GM23248 (cell line): ENCODE data around the gene RNF213. TPM values are rescaled to one million over a fixed set of nuclear protein-coding genes. Genes with fewer than 3 reads are reported as not detected.
A peak's percentile ranks its signal among the peaks of the same experiment; 100 is the strongest.

Source experiments
- DNase-seq: peaks from one replicate; pipeline ENCODE4 v3.0.0-alpha.2; 2015
- H2AFZ ChIP-seq: fragments of 200-600 bp; sonication (generic); 2 replicates; pipeline ENCODE4 v1.6.1; 2016; ENCODE audit warnings: antibody characterized with exemption
- H3F3A ChIP-seq: fragments of 200-600 bp; sonication (generic); 2 replicates; pipeline ENCODE4 v1.6.1; 2016; ENCODE audit warnings: mild to moderate bottlenecking, antibody characterized with exemption, mixed run types; ENCODE audit not compliant: insufficient read depth
- H3K27ac ChIP-seq: fragments of 200-600 bp; sonication (generic); 2 replicates; pipeline ENCODE4 v1.5.1; 2016; ENCODE audit warnings: mild to moderate bottlenecking
- H3K27me3 ChIP-seq: fragments of 200-600 bp; sonication (generic); replicated peaks from 2 replicates; pipeline ENCODE4 v1.6.1; 2016; ENCODE audit warnings: mild to moderate bottlenecking; ENCODE audit not compliant: insufficient read depth
- H3K36me3 ChIP-seq: fragments of 200-600 bp; sonication (generic); 2 replicates; pipeline ENCODE4 v1.6.1; 2016; ENCODE audit warnings: low read depth, mild to moderate bottlenecking
- H3K4me1 ChIP-seq: fragments of 200-600 bp; sonication (generic); 2 replicates; pipeline ENCODE4 v1.6.1; 2016; ENCODE audit warnings: mild to moderate bottlenecking; ENCODE audit not compliant: insufficient read depth
- H3K4me2 ChIP-seq: fragments of 200-600 bp; sonication (generic); one replicate; pipeline ENCODE4 v1.6.1; 2016; ENCODE audit warnings: mild to moderate bottlenecking; ENCODE audit not compliant: unreplicated experiment
- H3K4me3 ChIP-seq: fragments of 200-600 bp; sonication (generic); 2 replicates; pipeline ENCODE4 v1.5.1; 2016; ENCODE audit warnings: mild to moderate bottlenecking
- H3K79me2 ChIP-seq: fragments of 200-600 bp; sonication (generic); 2 replicates; pipeline ENCODE4 v1.6.1; 2016; ENCODE audit warnings: mild to moderate bottlenecking; ENCODE audit not compliant: insufficient read depth
- H3K9ac ChIP-seq: fragments of 200-600 bp; sonication (generic); 2 replicates; pipeline ENCODE4 v1.6.1; 2016; ENCODE audit warnings: mild to moderate bottlenecking
- H3K9me2 ChIP-seq: fragments of 200-600 bp; sonication (generic); 2 replicates; pipeline ENCODE4 v1.6.1; 2016; ENCODE audit warnings: mixed run types, mild to moderate bottlenecking, moderate library complexity; ENCODE audit not compliant: insufficient read depth
- H3K9me3 ChIP-seq: fragments of 200-600 bp; sonication (generic); one replicate; pipeline ENCODE4 v1.6.1; 2017; ENCODE audit warnings: low read depth
- H4K20me1 ChIP-seq: fragments of 200-600 bp; sonication (generic); 2 replicates; pipeline ENCODE4 v1.6.0; 2016; ENCODE audit not compliant: insufficient read depth
- EZH2 ChIP-seq: fragments of 200-600 bp; sonication (generic); IDR thresholded peaks from 2 replicates; pipeline ENCODE4 v1.6.1; 2018; ENCODE audit warnings: antibody characterized with exemption, mild to moderate bottlenecking; ENCODE audit not compliant: insufficient read depth, poor library complexity, severe bottlenecking
- EZH2phosphoT487 ChIP-seq: fragments of 200-600 bp; sonication (generic); IDR thresholded peaks from 2 replicates; pipeline ENCODE4 v1.6.1; 2018; ENCODE audit warnings: antibody characterized with exemption, moderate library complexity, mild to moderate bottlenecking, low read depth; ENCODE audit not compliant: insufficient read depth
- whole genome bisulfite sequencing, 2 experiments: methylation state at CpG; one replicate each; pipeline ENCODE4 v1.1.6; 2015 to 2017; ENCODE audit warnings: low lambda C conversion rate in 2 of 2, low coverage in 1 of 2; ENCODE audit errors: missing lambda C conversion rate in 2 of 2; 5-methylcytosine and 5-hydroxymethylcytosine counted together
- in situ Hi-C: fragments of 300-500 bp; cut with MboI; formaldehyde crosslinking; loops from 2 replicates; pipeline ENCODE4 v1.15.0; 2020
- polyA plus RNA-seq: library from polyadenylated mRNA; unstranded; fragments of >200 nt; fragmentation: Nextera tagmentation; extraction: Ambion mirVana; gene quantifications from 2 replicates; pipeline ENCODE4 v1.2.1, GENCODE V29; 2016
- total RNA-seq: library from RNA; depleted of rRNA; stranded (reverse); fragments of >200 nt; shearing (Covaris generic); gene quantifications from 2 replicates; pipeline ENCODE4 v1.2.3, GENCODE V29; 2014

Gene RNF213
- total and polyA plus RNA-seq, 2 experiments from 2014 or later, result 18.8 to 45.0 TPM

- Histone ChIP-seq H3K79me2 (peaks cover 32% of the 10 kb centered on the region), H3K4me3 (peak overlapping the region; percentile 95), H3K27me3 (no peaks in the 10 kb centered on the region), H3K9me3 (no peaks in the 10 kb centered on the region), H3K9ac (peak overlapping the region; percentile 90), H3F3A (no peaks in the 10 kb centered on the region), H3K27ac (no peak overlapping the region), H3K4me1 (peaks cover 8% of the 10 kb centered on the region; the same call in 1 of the 2 replicates), H4K20me1 (peaks cover 7% of the 10 kb centered on the region; the same call in 1 of the 2 replicates), H3K36me3 (no peaks in the 10 kb centered on the region; the same call in 1 of the 2 replicates), H3K4me2 (peak overlapping the region; percentile 90), H3K9me2 (no peaks in the 10 kb centered on the region), H2AFZ (peak overlapping the region; percentile 79)
- in situ Hi-C loops, result no loop called here
- 45 to 46% methylated on average over 26 of the region's 26 CpGs for WGBS, 2 experiments
- TF ChIP-seq EZH2phosphoT487, result no peak
- no peak for TF ChIP-seq EZH2
- DNase-seq, result peak; percentile 27
These were observed 153.3 kb downstream of the RNF213 start for GRCh38 chr17:80413771-80414507.

GRCh38 chr17:80414508-80414802, 153.8 kb downstream of the RNF213 start:
- H3K27ac ChIP-seq, result peak overlapping the region; percentile 89
- peak overlapping the region; percentile 90 for H3K9ac ChIP-seq

GRCh38 chr17:80414803-80415625, 154.4 kb downstream of the RNF213 start, which contains the start of gene ENDOV:
Gene ENDOV, plus strand, starts transcription at chr17:80415167. Its CDS starts 28 bp downstream, at chr17:80415195.
- WGBS, 2 experiments, result 1 to 2% methylated on average over 57 to 90 of the region's 97 CpGs
- DNase-seq, result peak; percentile 98
- Histone ChIP-seq H3F3A (no peaks in the 10 kb centered on the region), H3K4me3 (peak within 1 kb of the TSS; percentile 95), H3K9me2 (no peaks in the 10 kb centered on the region), H3K4me2 (peak within 1 kb of the TSS; percentile 90), H2AFZ (peak within 1 kb of the TSS; percentile 79), H3K4me1 (peaks cover 8% of the 10 kb centered on the region; the same call in 1 of the 2 replicates), H3K9me3 (no peaks in the 10 kb centered on the region), H3K27me3 (no peaks in the 10 kb centered on the region), H3K27ac (peak within 1 kb of the TSS; percentile 89), H3K9ac (peak within 1 kb of the TSS; percentile 90), H3K79me2 (peaks cover 32% of the 10 kb centered on the region), H3K36me3 (no peaks in the 10 kb centered on the region; the same call in 1 of the 2 replicates), H4K20me1 (peaks cover 7% of the 10 kb centered on the region; the same call in 1 of the 2 replicates)
- in situ Hi-C loops, result no loop called here
- TF ChIP-seq EZH2phosphoT487, result no peak
- no peak for TF ChIP-seq EZH2

More at GRCh38 chr17:80414508-80414802, 153.8 kb downstream of the RNF213 start:
- in situ Hi-C loops, result no loop called here
- WGBS, 2 experiments, result 1 to 2% methylated on average over 14 to 15 of the region's 15 CpGs
- Histone ChIP-seq H3K4me1 (peaks cover 8% of the 10 kb centered on the region; the same call in 1 of the 2 replicates), H2AFZ (peak overlapping the region; percentile 79), H3F3A (no peaks in the 10 kb centered on the region), H3K9me3 (no peaks in the 10 kb centered on the region), H3K4me2 (peak overlapping the region; percentile 90), H3K79me2 (peaks cover 32% of the 10 kb centered on the region), H3K36me3 (no peaks in the 10 kb centered on the region; the same call in 1 of the 2 replicates), H3K9me2 (no peaks in the 10 kb centered on the region), H3K4me3 (peak overlapping the region; percentile 95), H4K20me1 (peaks cover 7% of the 10 kb centered on the region; the same call in 1 of the 2 replicates), H3K27me3 (no peaks in the 10 kb centered on the region)
- DNase-seq, result no peak
- TF ChIP-seq EZH2 (no peak), EZH2phosphoT487 (no peak)

GRCh38 chr17:80415626-80416137, 155.0 kb downstream of the RNF213 start:
- Histone ChIP-seq H3K9ac (peak overlapping the region; percentile 90), H3K9me3 (no peaks in the 10 kb centered on the region), H3K4me1 (peaks cover 8% of the 10 kb centered on the region; the same call in 1 of the 2 replicates), H3K36me3 (no peaks in the 10 kb centered on the region; the same call in 1 of the 2 replicates), H4K20me1 (peaks cover 7% of the 10 kb centered on the region; the same call in 1 of the 2 replicates), H3K79me2 (peaks cover 32% of the 10 kb centered on the region), H3K9me2 (no peaks in the 10 kb centered on the region), H2AFZ (peak overlapping the region; percentile 79), H3K27me3 (no peaks in the 10 kb centered on the region), H3F3A (no peaks in the 10 kb centered on the region), H3K4me3 (peak overlapping the region; percentile 95), H3K27ac (peak overlapping the region; percentile 89), H3K4me2 (peak overlapping the region; percentile 90)
- DNase-seq, result no peak
- TF ChIP-seq EZH2 (no peak), EZH2phosphoT487 (no peak)
- in situ Hi-C loops, result no loop called here
- 3 to 7% methylated on average over 39 of the region's 39 CpGs for WGBS, 2 experiments
